H1 (cell line): ENCODE measurements around the gene ATE1. TPM values are rescaled to one million over a fixed set of nuclear protein-coding genes. Genes with fewer than 3 reads are reported as not detected.

Experiments used
- CTCF ChIA-PET: fragments of 300-600 bp; sonication (Branson Sonifier 250); formaldehyde crosslinking; loops from one replicate; lab custom pipeline; 2021; ENCODE audit not compliant: partially characterized antibody; lab: Charles Lee
- POLR2A ChIA-PET: fragments of 300-600 bp; sonication (Branson Sonifier 250); formaldehyde crosslinking; loops from one replicate; lab custom pipeline; 2021; ENCODE audit warnings: inconsistent platforms; ENCODE audit not compliant: partially characterized antibody; lab: Charles Lee
- DNase-seq, 2 experiments: peaks; one replicate each; pipeline versions ENCODE4 v3.0.0 to v3.0.0-alpha.2; 2010 to 2022; ENCODE audit warnings: low spot score in 2 of 2, low read depth in 1 of 2, mixed read lengths in 1 of 2
- FAIRE-seq: peaks from 2 replicates; lab custom pipeline; 2011; peaks lifted over from hg19 to GRCh38; lab: Jason Lieb, UNC
- H2AFZ ChIP-seq: 2 replicates; pipeline ENCODE4 v1.8.1; 2012; ENCODE audit warnings: low read length, inconsistent platforms
- H2AK5ac ChIP-seq: 2 replicates; pipeline ENCODE4 v1.6.1; 2013; ENCODE audit warnings: low read depth, low read length
- H2BK120ac ChIP-seq: replicated peaks from 2 replicates; pipeline ENCODE3; 2013; ENCODE audit warnings: low read depth, low read length, inconsistent platforms
- H2BK12ac ChIP-seq: 2 replicates; pipeline ENCODE4 v1.6.1; 2013; ENCODE audit warnings: low read depth, low read length
- H2BK15ac ChIP-seq: 2 replicates; pipeline ENCODE4 v1.6.1; 2013; ENCODE audit warnings: low read length
- H2BK20ac ChIP-seq: 2 replicates; pipeline ENCODE4 v1.6.1; 2013; ENCODE audit warnings: low read length
- H2BK5ac ChIP-seq: 2 replicates; pipeline ENCODE4 v1.6.1; 2013; ENCODE audit warnings: low read depth, low read length
- H3K14ac ChIP-seq: 2 replicates; pipeline ENCODE4 v1.6.1; 2013; ENCODE audit warnings: inconsistent platforms; ENCODE audit not compliant: insufficient read length
- H3K18ac ChIP-seq: 2 replicates; pipeline ENCODE4 v1.6.1; 2013; ENCODE audit warnings: low read length; ENCODE audit errors: extremely low read depth
- H3K23ac ChIP-seq: 2 replicates; pipeline ENCODE4 v1.6.1; 2013; ENCODE audit warnings: inconsistent platforms; ENCODE audit not compliant: insufficient read length
- H3K23me2 ChIP-seq: 2 replicates; pipeline ENCODE4 v1.6.1; 2013; ENCODE audit warnings: low read depth, low read length
- H3K27ac ChIP-seq: 2 replicates; pipeline ENCODE4 v1.6.1; 2011; ENCODE audit warnings: low read depth, low read length, inconsistent platforms
- H3K27me3 ChIP-seq, 4 experiments: replicated peaks in 1 of 4; 1 replicate in 1 of 4; 2 replicates in 3 of 4; pipeline versions ENCODE4 v1.6.1 to v1.8.1; 2011 to 2013; ENCODE audit warnings: low read length in 3 of 4, mild to moderate bottlenecking in 3 of 4, inconsistent platforms in 2 of 4, mixed read lengths in 2 of 4, moderate library complexity in 1 of 4; ENCODE audit not compliant: control insufficient read depth in 3 of 4, insufficient read depth in 3 of 4; ENCODE audit errors: extremely low read depth in 1 of 4
- H3K36me3 ChIP-seq, 4 experiments: 2 replicates each; pipeline versions ENCODE4 v1.6.1 to v1.8.1; 2011 to 2013; ENCODE audit warnings: mild to moderate bottlenecking in 4 of 4, low read length in 3 of 4, moderate library complexity in 2 of 4, control low read depth in 1 of 4, inconsistent platforms in 1 of 4; ENCODE audit not compliant: insufficient read depth in 4 of 4, control insufficient read depth in 2 of 4
- H3K4ac ChIP-seq: replicated peaks from 2 replicates; pipeline ENCODE3; 2013; ENCODE audit warnings: low read length, low read depth, mixed read lengths, inconsistent platforms; ENCODE audit not compliant: insufficient read length
- H3K4me1 ChIP-seq, 4 experiments: replicated peaks in 1 of 4; 1 replicate in 1 of 4; 2 replicates in 3 of 4; pipeline versions ENCODE4 v1.6.1 to v1.8.1; 2011 to 2013; ENCODE audit warnings: low read length in 3 of 4, inconsistent platforms in 2 of 4, mixed read lengths in 1 of 4; ENCODE audit not compliant: insufficient read depth in 4 of 4, control insufficient read depth in 3 of 4
- H3K4me2 ChIP-seq, 2 experiments: 2 replicates each; pipeline versions ENCODE4 v1.6.1 to v1.8.1; 2011 to 2013; ENCODE audit warnings: low read depth in 2 of 2, low read length in 2 of 2, control low read depth in 1 of 2, inconsistent platforms in 1 of 2, mild to moderate bottlenecking in 1 of 2; ENCODE audit not compliant: insufficient read depth in 1 of 2
- H3K4me3 ChIP-seq, 4 experiments: fragments of 200-600, 300-600 bp in 1 of 4; sonication (generic), shearing (Covaris generic), sonication (Bioruptor Twin) in 1 of 4; 2 replicates each; pipeline versions ENCODE4 v1.5.1 to v1.8.1; 2011 to 2016; ENCODE audit warnings: low read length in 4 of 4, low read depth in 3 of 4, control low read depth in 2 of 4, inconsistent platforms in 2 of 4, mild to moderate bottlenecking in 2 of 4, mixed read lengths in 1 of 4, moderate library complexity in 1 of 4; ENCODE audit not compliant: insufficient read depth in 2 of 4; ENCODE audit errors: extremely low read depth in 1 of 4
- H3K56ac ChIP-seq: replicated peaks from 2 replicates; pipeline ENCODE3; 2013; ENCODE audit warnings: low read depth, mild to moderate bottlenecking, mixed read lengths, low read length, inconsistent platforms; ENCODE audit not compliant: insufficient read length
- H3K79me1 ChIP-seq: 2 replicates; pipeline ENCODE4 v1.6.1; 2013; ENCODE audit warnings: low read depth, low read length, control low read depth
- H3K79me2 ChIP-seq, 2 experiments: 2 replicates each; pipeline versions ENCODE4 v1.6.1 to v1.8.1; 2012 to 2013; ENCODE audit warnings: low read length in 2 of 2, mild to moderate bottlenecking in 2 of 2, inconsistent platforms in 1 of 2; ENCODE audit not compliant: insufficient read depth in 2 of 2, control insufficient read depth in 1 of 2
- H3K9ac ChIP-seq, 4 experiments: replicated peaks in 1 of 4; 1 replicate in 1 of 4; 2 replicates in 3 of 4; pipeline versions ENCODE4 v1.6.1 to v1.8.1; 2011 to 2013; ENCODE audit warnings: low read depth in 3 of 4, low read length in 3 of 4, control low read depth in 2 of 4, mild to moderate bottlenecking in 2 of 4, moderate library complexity in 2 of 4, inconsistent platforms in 1 of 4; ENCODE audit errors: extremely low read depth in 1 of 4
- H3K9me3 ChIP-seq, 2 experiments: 2 replicates each; pipeline versions ENCODE4 v1.6.1 to v1.8.1; 2012 to 2013; ENCODE audit warnings: mild to moderate bottlenecking in 2 of 2, moderate library complexity in 2 of 2, control low read depth in 1 of 2, inconsistent platforms in 1 of 2, low read depth in 1 of 2, low read length in 1 of 2, mixed read lengths in 1 of 2; ENCODE audit not compliant: insufficient read depth in 2 of 2
- H4K20me1 ChIP-seq, 2 experiments: replicated peaks in 1 of 2; 2 replicates each; pipeline versions ENCODE3 to v1.8.1; 2011 to 2013; ENCODE audit warnings: inconsistent platforms in 2 of 2, low read length in 2 of 2, mild to moderate bottlenecking in 1 of 2; ENCODE audit not compliant: insufficient read depth in 2 of 2, control insufficient read depth in 1 of 2
- H4K5ac ChIP-seq: 2 replicates; pipeline ENCODE4 v1.6.1; 2013; ENCODE audit warnings: low read length, low read depth, mixed read lengths, inconsistent platforms; ENCODE audit not compliant: insufficient read length
- H4K8ac ChIP-seq: 2 replicates; pipeline ENCODE4 v1.8.0; 2013; ENCODE audit warnings: mild to moderate bottlenecking, moderate library complexity, low read length, inconsistent platforms; ENCODE audit not compliant: insufficient read depth; ENCODE audit errors: extremely low read depth
- H4K91ac ChIP-seq: replicated peaks from 2 replicates; pipeline ENCODE3; 2013; ENCODE audit warnings: low read length, mixed read lengths, inconsistent platforms; ENCODE audit not compliant: insufficient read length
- ATF2 ChIP-seq: IDR thresholded peaks from 2 replicates; pipeline ENCODE4 v1.6.1; 2012; ENCODE audit warnings: low read length, inconsistent platforms
- BACH1 ChIP-seq: IDR thresholded peaks from 2 replicates; pipeline ENCODE4 v1.6.1; 2012; ENCODE audit warnings: low read length, improper control_type of control experiment
- EGR1 ChIP-seq: IDR thresholded peaks from 2 replicates; pipeline ENCODE4 v1.6.1; 2011; ENCODE audit warnings: low read depth, low read length, borderline replicate concordance
- EZH2 ChIP-seq: fragments of 200-600 bp; sonication (generic); IDR thresholded peaks from 2 replicates; pipeline ENCODE4 v1.7.1; 2012; ENCODE audit warnings: low read depth, mild to moderate bottlenecking, moderate library complexity, low read length, inconsistent platforms; ENCODE audit not compliant: severe bottlenecking
- HDAC2 ChIP-seq, 2 experiments: fragments of 300-600 bp in 1 of 2; sonication (generic) in 1 of 2; IDR thresholded peaks; 2 replicates each; pipeline ENCODE4 v1.6.1; 2011 to 2012; ENCODE audit warnings: low read depth in 2 of 2, low read length in 2 of 2, mild to moderate bottlenecking in 2 of 2, moderate library complexity in 2 of 2, borderline replicate concordance in 1 of 2, inconsistent platforms in 1 of 2
- HDAC6 ChIP-seq: IDR thresholded peaks from one replicate; pipeline ENCODE4 v1.7.1; 2012; ENCODE audit warnings: low read depth, mild to moderate bottlenecking, inconsistent platforms, low read length, moderate library complexity
- KDM1A ChIP-seq: fragments of 200-600, 300-600 bp; sonication (generic); IDR thresholded peaks from 2 replicates; pipeline ENCODE4 v1.7.1; 2016; ENCODE audit warnings: mild to moderate bottlenecking, low read length, borderline replicate concordance
- KDM5A ChIP-seq: fragments of 200-600 bp; IDR thresholded peaks from 2 replicates; pipeline ENCODE4 v1.7.1; 2012; ENCODE audit warnings: mild to moderate bottlenecking, low read length, inconsistent platforms, mixed read lengths
- NRF1 ChIP-seq: IDR thresholded peaks from 2 replicates; pipeline ENCODE4 v1.6.1; 2011; ENCODE audit warnings: mild to moderate bottlenecking, low read depth, low read length, improper control_type of control experiment
- POLR2A ChIP-seq, 2 experiments: IDR thresholded peaks; 1 replicate in 1 of 2; 2 replicates in 1 of 2; pipeline ENCODE4 v1.6.1; 2011; ENCODE audit warnings: low read depth in 2 of 2, low read length in 2 of 2, mild to moderate bottlenecking in 2 of 2; ENCODE audit errors: control extremely low read depth in 1 of 2
- SAP30 ChIP-seq: fragments of 300-600 bp; sonication (generic); IDR thresholded peaks from 2 replicates; pipeline ENCODE4 v1.7.1; 2012; ENCODE audit warnings: low read length, moderate library complexity, mild to moderate bottlenecking, inconsistent platforms; ENCODE audit not compliant: insufficient read depth, insufficient replicate concordance
- SIRT6 ChIP-seq: IDR thresholded peaks from one replicate; pipeline ENCODE4 v1.7.1; 2012; ENCODE audit warnings: low read length, inconsistent platforms
- WGBS, 2 experiments: shearing (Covaris generic) in 1 of 2; methylation state at CpG; one replicate each; pipeline versions ENCODE4 v1.1.6 to v1.1.7; 2013 to 2015; ENCODE audit warnings: low lambda C conversion rate in 2 of 2, mixed read lengths in 2 of 2, inconsistent platforms in 1 of 2, low coverage in 1 of 2, missing lambda C conversion rate in 1 of 2; ENCODE audit not compliant: insufficient replicate concordance in 2 of 2, insufficient coverage in 1 of 2, insufficient read length in 1 of 2; ENCODE audit errors: extremely low coverage in 1 of 2, missing lambda C conversion rate in 1 of 2; 5-methylcytosine and 5-hydroxymethylcytosine counted together
- polyA plus RNA-seq, 7 experiments: library from polyadenylated mRNA; depleted of rRNA in 3 of 7; stranded (reverse) in 5 of 7; unstranded in 2 of 7; fragments of >200 nt in 5 of 7; fragments of 200-250 nt in 2 of 7; gene quantifications; 1 replicate in 5 of 7; 2 replicates in 1 of 7; 4 replicates in 1 of 7; pipeline versions ENCODE4 v1.2.1 to v1.2.3, GENCODE V29; 2011 to 2013; ENCODE audit warnings: missing spikeins in 2 of 7, mixed read lengths in 2 of 7
- total RNA-seq: library from RNA; stranded (reverse); fragmentation: NEBNext Ultra II Directional; extraction: Animal tissue kit (Norgen Biotek cat#: 25700); gene quantifications from 2 replicates; pipeline ENCODE4 v1.2.1, GENCODE V29; 2021

The ATE1 gene
- total and polyA plus RNA-seq, 2 of the 8 experiments (the other 6 are each of a cell fraction or from before 2014, with no cell fraction given), result 8.8 to 26.9 TPM

DNA sequence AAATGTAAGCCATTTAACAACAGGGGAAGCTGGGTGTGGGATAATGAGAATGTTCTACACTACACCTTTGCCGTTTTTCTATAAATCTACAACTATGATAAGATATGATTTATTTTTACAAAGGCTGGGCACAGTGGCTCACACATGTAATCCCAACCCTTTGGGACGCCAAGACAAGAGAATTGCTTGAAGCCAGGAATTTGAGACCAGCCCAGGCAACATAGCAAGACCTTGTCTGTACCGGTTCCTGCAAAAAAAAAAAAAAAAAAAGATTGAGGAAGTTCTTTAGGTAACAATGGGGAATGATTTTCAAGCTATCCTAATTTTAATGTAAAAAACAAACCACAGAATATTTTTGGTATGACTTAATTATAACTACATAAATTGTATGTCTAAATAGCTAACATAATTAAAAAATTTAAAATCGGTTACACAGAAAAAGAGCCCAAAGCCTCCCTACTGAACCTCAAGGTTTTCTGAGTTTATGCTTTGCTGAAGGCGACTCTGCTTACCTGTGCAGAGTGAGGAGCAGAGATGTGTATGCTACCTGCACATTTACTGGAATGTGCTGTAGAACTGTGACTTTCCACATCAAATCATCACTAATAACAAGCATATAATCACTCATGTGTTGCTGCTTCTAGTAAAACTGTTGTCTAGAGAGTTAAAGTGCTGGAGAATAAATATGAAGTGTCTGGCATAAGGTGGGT lies 163.4 kb downstream of the ATE1 start:
- no peak overlapping the region for H2BK5ac ChIP-seq
- H3K9ac ChIP-seq, result no peak overlapping the region
- ChIA-PET POLR2A (no interaction called here), CTCF (no interaction called here)
- no peak overlapping the region for H4K8ac ChIP-seq
- no peak overlapping the region for H3K4me2 ChIP-seq
- H3K4ac ChIP-seq, result no peak overlapping the region
- H3K27ac ChIP-seq, result no peak overlapping the region
- no peaks in the 10 kb centered on the region for H3K4me1 ChIP-seq
- DNase-seq, result no peak
- no peak for FAIRE-seq
- H3K14ac ChIP-seq, result no peak overlapping the region
- H3K23ac ChIP-seq, result no peak overlapping the region
- no peak overlapping the region for H2BK15ac ChIP-seq
- no peak overlapping the region for H2AK5ac ChIP-seq
- H3K9me3 ChIP-seq, result peaks cover 9 to 12% of the 10 kb centered on the region in 2 experiments
- H3K18ac ChIP-seq, result no peak overlapping the region
- no peak overlapping the region for H2BK12ac ChIP-seq
- no peak overlapping the region for H4K5ac ChIP-seq
- no peak overlapping the region for H3K56ac ChIP-seq
- WGBS, 2 experiments, result 93% methylated on average over 5 of the region's 5 CpGs; no CpG with 5 or more reads in 1 of the 2 experiments
- no peaks in the 10 kb centered on the region; a peak in 1 of 4 replicates for H3K79me2 ChIP-seq
- no peaks in the 10 kb centered on the region for H3K23me2 ChIP-seq
- no peak overlapping the region for H2BK120ac ChIP-seq
- H3K4me3 ChIP-seq, result no peak overlapping the region
- no peaks in the 10 kb centered on the region for H4K20me1 ChIP-seq
- H3K27me3 ChIP-seq, result no peaks in the 10 kb centered on the region
- H2BK20ac ChIP-seq, result no peak overlapping the region
- H4K91ac ChIP-seq, result no peak overlapping the region
- no peaks in the 10 kb centered on the region for H3K79me1 ChIP-seq
- no peak overlapping the region for H2AFZ ChIP-seq
- no peak for TF ChIP-seq ATF2
- no peak for TF ChIP-seq HDAC2 (IDR thresholded peaks at IDR 0.05; ENCODE audit: borderline replicate concordance in 1 of 2, low read depth in 2 of 2, low read length in 2 of 2)
- TF ChIP-seq HDAC6, result no peak
- TF ChIP-seq KDM5A, result no peak
- TF ChIP-seq KDM1A, result no peak
- no peak for TF ChIP-seq EZH2
- no peak for TF ChIP-seq NRF1
- TF ChIP-seq SIRT6, result no peak
- no peak for TF ChIP-seq POLR2A (IDR thresholded peaks at IDR 0.05; ENCODE audit: control extremely low read depth in 1 of 2, low read depth in 2 of 2, low read length in 2 of 2)
- TF ChIP-seq SAP30, result no peak
- no peak for TF ChIP-seq EGR1
- TF ChIP-seq BACH1, result no peak
- H3K36me3 ChIP-seq, result peaks cover 0 to 8% (median 0%) of the 10 kb centered on the region in 4 experiments; a peak in 3 of 8 replicates
